Measurements from ENCODE around the gene SFT2D3. TPM values are rescaled to one million over a fixed set of nuclear protein-coding genes. Genes with fewer than 3 reads are reported as not detected.

The SFT2D3 gene
- total and polyA plus RNA-seq, 9 of the 15 experiments (the other 6 are each of a cell fraction or from before 2014, with no cell fraction given) = 7.5 to 9.9 (median 8.9) TPM; not detected in 2

GRCh38 chr2:127701651-127702394 is 526 bp downstream of the SFT2D3 start (continued):
- TF ChIP-seq, protein P1, sequence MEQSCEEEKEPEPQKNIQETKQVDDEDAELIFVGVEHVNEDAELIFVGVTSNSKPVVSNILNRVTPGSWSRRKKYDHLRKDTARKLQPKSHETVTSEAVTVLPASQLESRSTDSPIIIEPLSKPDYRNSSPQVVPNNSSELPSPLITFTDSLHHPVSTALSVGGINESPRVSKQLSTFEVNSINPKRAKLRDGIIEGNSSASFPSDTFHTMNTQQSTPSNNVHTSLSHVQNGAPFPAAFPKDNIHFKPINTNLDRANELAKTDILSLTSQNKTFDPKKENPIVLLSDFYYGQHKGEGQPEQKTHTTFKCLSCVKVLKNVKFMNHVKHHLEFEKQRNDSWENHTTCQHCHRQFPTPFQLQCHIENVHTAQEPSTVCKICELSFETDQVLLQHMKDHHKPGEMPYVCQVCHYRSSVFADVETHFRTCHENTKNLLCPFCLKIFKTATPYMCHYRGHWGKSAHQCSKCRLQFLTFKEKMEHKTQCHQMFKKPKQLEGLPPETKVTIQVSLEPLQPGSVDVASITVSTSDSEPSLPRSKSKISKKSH (CRISPR knock-in tag; IDR thresholded peaks at IDR 0.05) = no peak
- TF ChIP-seq CLOCK (CRISPR knock-in tag; IDR thresholded peaks at IDR 0.05; ENCODE audit: borderline replicate concordance) = no peak
- TF ChIP-seq KAT8 (IDR thresholded peaks at IDR 0.05; ENCODE audit: low read depth) = no peak
- no peak; the same call in 1 of the 2 replicates for TF ChIP-seq POLR2H (tag; IDR thresholded peaks at IDR 0.05; ENCODE audit: low read depth)
- TF ChIP-seq HMG20B (CRISPR knock-in tag; IDR thresholded peaks at IDR 0.05) = no peak
- no peak for TF ChIP-seq ZNF23 (CRISPR knock-in tag; IDR thresholded peaks at IDR 0.05)
- TF ChIP-seq MXD1 (CRISPR knock-in tag; IDR thresholded peaks at IDR 0.05; ENCODE audit: borderline replicate concordance, poor library complexity, severe bottlenecking) = no peak
- TF ChIP-seq, protein P2, sequence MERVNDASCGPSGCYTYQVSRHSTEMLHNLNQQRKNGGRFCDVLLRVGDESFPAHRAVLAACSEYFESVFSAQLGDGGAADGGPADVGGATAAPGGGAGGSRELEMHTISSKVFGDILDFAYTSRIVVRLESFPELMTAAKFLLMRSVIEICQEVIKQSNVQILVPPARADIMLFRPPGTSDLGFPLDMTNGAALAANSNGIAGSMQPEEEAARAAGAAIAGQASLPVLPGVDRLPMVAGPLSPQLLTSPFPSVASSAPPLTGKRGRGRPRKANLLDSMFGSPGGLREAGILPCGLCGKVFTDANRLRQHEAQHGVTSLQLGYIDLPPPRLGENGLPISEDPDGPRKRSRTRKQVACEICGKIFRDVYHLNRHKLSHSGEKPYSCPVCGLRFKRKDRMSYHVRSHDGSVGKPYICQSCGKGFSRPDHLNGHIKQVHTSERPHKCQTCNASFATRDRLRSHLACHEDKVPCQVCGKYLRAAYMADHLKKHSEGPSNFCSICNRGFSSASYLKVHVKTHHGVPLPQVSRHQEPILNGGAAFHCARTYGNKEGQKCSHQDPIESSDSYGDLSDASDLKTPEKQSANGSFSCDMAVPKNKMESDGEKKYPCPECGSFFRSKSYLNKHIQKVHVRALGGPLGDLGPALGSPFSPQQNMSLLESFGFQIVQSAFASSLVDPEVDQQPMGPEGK (CRISPR knock-in tag; IDR thresholded peaks at IDR 0.05; ENCODE audit: borderline replicate concordance) = no peak
- TF ChIP-seq GATAD2A (IDR thresholded peaks at IDR 0.05) = no peak
- no peak for TF ChIP-seq ZNF655 (CRISPR knock-in tag; IDR thresholded peaks at IDR 0.05)
- no peak for TF ChIP-seq TAF7 (tag; IDR thresholded peaks at IDR 0.05)
- TF ChIP-seq, protein P3, sequence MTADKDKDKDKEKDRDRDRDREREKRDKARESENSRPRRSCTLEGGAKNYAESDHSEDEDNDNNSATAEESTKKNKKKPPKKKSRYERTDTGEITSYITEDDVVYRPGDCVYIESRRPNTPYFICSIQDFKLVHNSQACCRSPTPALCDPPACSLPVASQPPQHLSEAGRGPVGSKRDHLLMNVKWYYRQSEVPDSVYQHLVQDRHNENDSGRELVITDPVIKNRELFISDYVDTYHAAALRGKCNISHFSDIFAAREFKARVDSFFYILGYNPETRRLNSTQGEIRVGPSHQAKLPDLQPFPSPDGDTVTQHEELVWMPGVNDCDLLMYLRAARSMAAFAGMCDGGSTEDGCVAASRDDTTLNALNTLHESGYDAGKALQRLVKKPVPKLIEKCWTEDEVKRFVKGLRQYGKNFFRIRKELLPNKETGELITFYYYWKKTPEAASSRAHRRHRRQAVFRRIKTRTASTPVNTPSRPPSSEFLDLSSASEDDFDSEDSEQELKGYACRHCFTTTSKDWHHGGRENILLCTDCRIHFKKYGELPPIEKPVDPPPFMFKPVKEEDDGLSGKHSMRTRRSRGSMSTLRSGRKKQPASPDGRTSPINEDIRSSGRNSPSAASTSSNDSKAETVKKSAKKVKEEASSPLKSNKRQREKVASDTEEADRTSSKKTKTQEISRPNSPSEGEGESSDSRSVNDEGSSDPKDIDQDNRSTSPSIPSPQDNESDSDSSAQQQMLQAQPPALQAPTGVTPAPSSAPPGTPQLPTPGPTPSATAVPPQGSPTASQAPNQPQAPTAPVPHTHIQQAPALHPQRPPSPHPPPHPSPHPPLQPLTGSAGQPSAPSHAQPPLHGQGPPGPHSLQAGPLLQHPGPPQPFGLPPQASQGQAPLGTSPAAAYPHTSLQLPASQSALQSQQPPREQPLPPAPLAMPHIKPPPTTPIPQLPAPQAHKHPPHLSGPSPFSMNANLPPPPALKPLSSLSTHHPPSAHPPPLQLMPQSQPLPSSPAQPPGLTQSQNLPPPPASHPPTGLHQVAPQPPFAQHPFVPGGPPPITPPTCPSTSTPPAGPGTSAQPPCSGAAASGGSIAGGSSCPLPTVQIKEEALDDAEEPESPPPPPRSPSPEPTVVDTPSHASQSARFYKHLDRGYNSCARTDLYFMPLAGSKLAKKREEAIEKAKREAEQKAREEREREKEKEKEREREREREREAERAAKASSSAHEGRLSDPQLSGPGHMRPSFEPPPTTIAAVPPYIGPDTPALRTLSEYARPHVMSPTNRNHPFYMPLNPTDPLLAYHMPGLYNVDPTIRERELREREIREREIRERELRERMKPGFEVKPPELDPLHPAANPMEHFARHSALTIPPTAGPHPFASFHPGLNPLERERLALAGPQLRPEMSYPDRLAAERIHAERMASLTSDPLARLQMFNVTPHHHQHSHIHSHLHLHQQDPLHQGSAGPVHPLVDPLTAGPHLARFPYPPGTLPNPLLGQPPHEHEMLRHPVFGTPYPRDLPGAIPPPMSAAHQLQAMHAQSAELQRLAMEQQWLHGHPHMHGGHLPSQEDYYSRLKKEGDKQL (CRISPR knock-in tag; IDR thresholded peaks at IDR 0.05; ENCODE audit: borderline replicate concordance) = no peak

Data from K562 (cell line).